Occipital lobe (tissue), 2 donors: ENCODE results near the gene PKM. TPM values are rescaled to one million over a fixed set of nuclear protein-coding genes. Genes with fewer than 3 reads are reported as not detected.

Experiments used
- DNase-seq: peaks from one replicate; lab custom pipeline; 2025; lab: John Stamatoyannopoulos, UW
- total RNA-seq: library from RNA; depleted of rRNA; stranded (reverse); fragments of >200 nt; gene quantifications from one replicate; pipeline ENCODE4 v1.2.3, GENCODE V29; 2014

PKM gene
- total RNA-seq, 1 donor from 2014 or later: 258 TPM

DNA sequence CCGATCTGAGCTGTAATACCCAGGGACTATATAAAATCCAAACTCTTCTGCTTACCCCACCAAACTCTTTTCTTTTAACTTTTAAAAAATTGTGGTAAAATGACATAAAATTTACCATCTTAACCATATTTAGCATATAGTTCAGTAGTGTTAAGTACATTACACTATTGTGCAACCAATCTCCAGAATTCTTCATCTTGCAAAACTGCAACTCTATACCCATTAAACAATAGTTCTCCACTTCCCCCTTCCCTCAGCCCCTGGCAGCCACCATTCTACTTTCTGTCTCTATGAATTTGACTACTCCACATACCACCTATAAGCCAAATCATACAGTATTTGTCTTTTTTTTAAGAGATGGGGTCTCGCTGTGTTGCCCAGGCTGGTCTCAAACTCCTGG is 74.1 kb downstream of the PKM start:
- no peak for DNase-seq

DNA sequence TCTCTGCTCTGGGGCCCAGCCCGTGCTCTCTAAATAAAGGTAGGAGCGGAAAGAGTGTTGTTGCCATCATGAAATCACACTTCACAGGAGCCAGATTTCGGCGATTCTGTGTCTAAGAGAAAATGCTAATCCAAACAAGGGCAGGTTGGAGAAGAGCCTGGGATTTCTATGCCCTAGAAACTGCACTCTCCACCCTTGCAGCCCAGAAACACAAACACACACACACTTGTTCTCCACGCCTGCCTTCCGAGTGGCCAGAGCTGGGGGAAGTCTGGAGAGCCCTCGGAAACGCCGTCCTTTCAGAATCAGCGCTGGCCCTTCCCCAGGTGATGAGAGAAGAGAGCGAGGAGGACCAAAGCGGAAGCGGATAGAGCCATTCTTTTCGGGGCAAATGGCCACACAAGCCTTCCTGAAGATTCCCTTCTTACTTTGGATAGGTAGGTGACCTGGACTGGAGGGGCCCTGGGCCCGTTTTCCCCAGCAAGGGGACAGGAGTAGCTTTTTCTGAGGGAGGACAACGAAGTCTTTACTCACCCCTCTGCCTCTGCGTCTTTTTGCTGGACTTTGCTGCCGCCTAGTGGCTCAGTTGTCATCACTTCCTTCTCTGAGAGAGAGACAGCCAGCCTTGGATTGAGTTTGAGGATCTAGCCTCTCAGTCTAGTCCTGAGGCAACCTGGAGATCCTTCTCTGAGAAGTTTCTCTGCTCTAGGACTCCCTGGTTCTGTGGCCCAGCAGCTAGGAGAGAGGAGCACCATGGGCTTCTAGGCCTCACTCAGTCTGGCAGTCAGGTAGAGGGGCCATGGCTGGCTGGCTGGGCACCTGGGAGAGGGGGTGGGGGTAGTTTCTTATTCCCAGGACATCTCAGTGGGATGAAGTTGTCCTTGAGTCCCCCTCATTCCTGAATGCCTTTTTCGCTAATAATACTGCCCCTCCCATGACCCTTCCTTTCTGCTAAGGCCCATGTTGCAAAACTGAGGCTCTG is 75.1 kb downstream of the PKM start:
- DNase-seq: peak; percentile 81

DNA sequence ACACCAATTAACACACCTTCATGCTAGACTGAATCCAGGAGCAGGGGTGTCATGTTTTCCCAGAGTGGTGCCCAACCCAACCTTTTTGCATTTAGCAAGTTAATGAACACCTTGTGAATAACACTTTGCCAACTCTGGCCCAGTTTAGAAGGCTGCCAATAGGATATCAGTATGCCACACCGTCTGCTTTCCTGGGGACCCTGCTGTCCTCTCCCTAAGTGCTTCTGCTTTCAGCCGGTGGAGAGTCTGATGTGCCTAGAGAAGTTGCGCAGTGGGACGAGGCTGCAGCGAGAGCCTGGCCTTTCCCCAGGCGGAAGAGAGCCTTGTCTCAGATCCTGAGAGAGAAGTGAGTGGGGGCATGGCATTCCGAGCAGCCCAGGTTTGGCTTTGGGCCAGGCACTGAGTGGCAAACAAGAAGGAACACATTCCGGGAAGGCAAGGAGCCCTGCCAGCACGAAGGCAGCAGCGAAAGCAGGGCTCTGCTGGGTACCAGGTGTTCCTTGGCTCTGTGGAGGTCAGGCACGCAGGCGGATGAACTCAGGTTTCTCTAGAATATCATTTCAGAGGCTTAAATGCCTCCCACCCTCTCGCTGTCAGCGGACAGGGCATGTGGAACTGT is 75.9 kb downstream of the PKM start:
- DNase-seq: peak; percentile 66

DNA sequence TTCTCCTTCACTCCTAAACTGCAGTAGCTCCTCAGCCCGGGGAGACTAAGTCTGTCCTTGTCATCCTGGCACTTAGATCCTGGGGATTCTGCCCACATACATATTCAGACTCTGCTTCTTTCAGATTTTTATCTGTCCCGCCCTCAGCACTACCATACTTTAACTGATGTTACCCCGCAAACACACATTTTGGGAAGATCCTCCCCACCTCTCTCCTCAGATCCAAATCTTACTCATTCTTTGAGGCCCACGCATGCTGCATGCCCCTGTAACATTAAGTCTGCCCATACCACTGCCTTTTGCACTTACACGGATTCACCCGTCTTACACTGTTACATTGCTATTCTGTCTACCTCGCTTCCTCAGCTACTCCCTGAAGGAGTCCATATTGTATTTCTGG is 76.7 kb downstream of the PKM start:
- DNase-seq: no peak

DNA sequence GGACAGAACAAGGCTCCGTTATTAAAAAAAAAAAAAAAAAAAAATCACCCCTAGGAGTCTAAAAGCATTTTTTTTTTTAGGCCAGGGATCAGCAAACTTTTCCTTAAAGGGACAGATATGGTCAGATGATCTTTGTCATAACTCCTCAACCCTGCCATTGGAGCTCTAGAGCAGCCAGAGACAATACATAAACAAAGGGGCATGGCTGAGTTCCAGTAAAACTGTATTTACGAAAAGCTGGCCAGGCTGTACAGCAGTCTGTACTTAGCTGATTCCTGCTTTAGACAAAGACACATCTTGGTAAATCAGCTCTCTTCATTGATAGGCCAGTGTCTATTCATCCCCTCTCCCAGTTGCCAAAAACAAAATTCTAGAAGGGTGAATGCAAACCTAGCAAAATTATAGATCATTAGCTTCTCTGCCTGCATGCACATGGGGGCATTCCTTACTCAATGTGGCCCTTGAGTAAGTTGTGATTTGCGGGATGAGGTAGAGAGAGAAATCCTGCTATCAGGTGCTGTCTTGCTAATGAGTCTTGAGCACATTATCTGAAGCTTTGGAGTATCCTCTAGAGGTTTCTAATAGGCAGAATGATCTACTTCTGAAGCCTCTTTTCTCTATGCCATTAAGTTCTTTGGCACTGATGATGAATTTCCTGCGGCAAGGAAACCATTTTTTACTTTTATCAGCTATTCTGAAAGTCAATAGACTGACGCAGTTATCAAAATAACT is 77.6 kb downstream of the PKM start:
- DNase-seq: no peak

Other genes starting within 250 kb of the PKM start
- 155 TPM for gene MYO9A, start 113.0 kb downstream of the PKM start, total RNA-seq
- gene SENP8, start 112.8 kb downstream of the PKM start, total RNA-seq: 6.9 TPM
- 0.47 TPM for gene GRAMD2A, start 33.4 kb downstream of the PKM start, total RNA-seq
- 54.6 TPM for gene PARP6, start 41.4 kb upstream of the PKM start, total RNA-seq
- gene CELF6, start 89.0 kb upstream of the PKM start, total RNA-seq: 6.7 TPM
- 34.8 TPM for gene HEXA, start 144.8 kb upstream of the PKM start, total RNA-seq
- gene TMEM202, start 167.1 kb upstream of the PKM start, total RNA-seq: not detected
- gene ARIH1, start 243.1 kb upstream of the PKM start, total RNA-seq: 42.7 TPM